Ovary (tissue), 9 donors: ENCODE results near the gene CSNK2A1. TPM values are rescaled to one million over a fixed set of nuclear protein-coding genes. Genes with fewer than 3 reads are reported as not detected.

Experiments used
- DNase-seq, 5 donors: peaks; one replicate each; pipeline ENCODE4 v3.0.0-alpha.2; 2019 to 2020
- H3K27ac ChIP-seq, 2 donors: fragments of 200-600 bp; one replicate each; pipeline versions ENCODE4 v1.5.1 to v1.8.0; 2019 to 2022
- H3K27me3 ChIP-seq: fragments of 200-600 bp; one replicate; pipeline ENCODE4 v1.8.0; 2022
- H3K36me3 ChIP-seq: fragments of 200-600 bp; sonication (generic); one replicate; pipeline ENCODE4 v1.5.1; 2019
- H3K4me1 ChIP-seq: one replicate; pipeline ENCODE4 v1.8.1; 2013; ENCODE audit warnings: mild to moderate bottlenecking, moderate library complexity; ENCODE audit not compliant: insufficient read depth
- H3K4me3 ChIP-seq: fragments of 200-600 bp; sonication (generic); one replicate; pipeline ENCODE4 v1.5.1; 2017
- H3K9me3 ChIP-seq, 2 donors: fragments of 200-600 bp in 1 of 2; sonication (generic) in 1 of 2; one replicate each; pipeline versions ENCODE4 v1.5.1 to v1.8.1; 2013 to 2019; ENCODE audit warnings: mild to moderate bottlenecking in 1 of 2, moderate library complexity in 1 of 2
- EP300 ChIP-seq: sonication (generic); formaldehyde crosslinking; IDR thresholded peaks from one replicate; pipeline ENCODE4 v1.6.1; 2017; ENCODE audit warnings: antibody characterized with exemption
- POLR2A ChIP-seq: fragments of 450-650 bp; IDR thresholded peaks from one replicate; pipeline ENCODE4 v1.6.1; 2017; ENCODE audit warnings: antibody characterized with exemption, mild to moderate bottlenecking, moderate library complexity
- WGBS, 3 donors: extraction: QIAGEN DNeasy Blood & Tissue Kit in 1 of 3; methylation state at CpG; one replicate each; pipeline versions ENCODE4 v1.1.5 to v1.1.7; 2013 to 2017; 5-methylcytosine and 5-hydroxymethylcytosine counted together
- intact Hi-C, 4 donors: fragments of 100-400 bp; cut with DNase I; formaldehyde crosslinking; loops; one replicate each; pipeline versions ENCODE4 v1.11.0 to v1.15.1; 2022 to 2023
- polyA plus RNA-seq, 2 donors: library from polyadenylated mRNA; stranded (reverse); fragments of 200-250 nt in 1 of 2; fragments of 350-450 nt in 1 of 2; fragmentation: Illumina TruSeq in 1 of 2; extraction: RNeasy Lipid Tissue Mini Kit (QIAGEN cat#74804) in 1 of 2; gene quantifications; one replicate each; pipeline ENCODE4 v1.2.3, GENCODE V29; 2013 to 2014
- small RNA-seq: library from RNA; depleted of rRNA; stranded (forward); fragments of <200 nt; gene quantifications from one replicate; pipeline ENCODE3, GENCODE V24; 2016
- total RNA-seq, 7 donors: library from RNA; depleted of rRNA in 2 of 7; stranded (reverse); fragments of >200 nt in 2 of 7; fragmentation: NEBNext Ultra II Directional in 3 of 7; extraction: Animal tissue kit (Norgen Biotek cat#: 25700) in 3 of 7; gene quantifications; one replicate each; pipeline versions ENCODE4 v1.1.0 to v1.2.4, GENCODE V29; 2016 to 2023
- TF ChIP-seq, protein P1 (sequence below), 3 donors: fragments of 450-650 bp in 2 of 3; fragments of 200-600 bp in 1 of 3; IDR thresholded peaks; one replicate each; pipeline versions ENCODE4 v1.5.1 to v1.8.0; 2016 to 2022; ENCODE audit warnings: antibody characterized with exemption in 3 of 3, mild to moderate bottlenecking in 1 of 3
- donor health status: DM: no; HTN: no; CAD: no; lungs with moderate emphysema.
- donor health status: DM: no; HTN: no; CAD: no.
- donor health status: Bipolar disorder and iron deficiency.
- donor health status: DM: yes; HTN: yes; CAD: no.
- donor health status: DM: no; HTN: no; CAD: no.
- donor health status: DM: yes; HTN: yes; CAD: no.

CSNK2A1 gene
- total and polyA plus RNA-seq, 9 donors, result 35.8 to 145 (median 95.7) TPM

DNA sequence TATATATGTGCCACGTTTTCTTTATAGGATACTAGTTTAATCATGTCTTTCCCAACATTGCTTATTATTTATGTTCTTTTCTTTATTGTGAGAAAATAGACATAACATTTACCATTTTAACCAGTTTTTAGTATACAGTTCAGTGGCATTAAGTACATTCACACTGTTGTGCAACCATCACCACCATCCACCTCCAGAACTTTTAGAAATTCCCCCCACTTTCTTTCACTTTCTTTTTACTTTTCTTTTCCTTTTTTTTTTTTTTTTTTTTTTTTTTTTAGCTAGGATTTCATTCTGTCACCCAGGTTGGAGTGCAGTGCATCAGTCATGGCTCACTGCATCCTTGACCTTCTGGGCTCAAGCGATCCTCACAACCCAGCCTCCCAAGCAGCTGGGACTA is 117.0 kb downstream of the CSNK2A1 start:
- H3K4me1 ChIP-seq, result no peaks in the 10 kb centered on the region
- no peak overlapping the region for H3K27ac ChIP-seq
- no peak for DNase-seq
- no peak overlapping the region for H3K4me3 ChIP-seq
- TF ChIP-seq POLR2A (no peak), EP300 (no peak)
- TF ChIP-seq, protein P1, sequence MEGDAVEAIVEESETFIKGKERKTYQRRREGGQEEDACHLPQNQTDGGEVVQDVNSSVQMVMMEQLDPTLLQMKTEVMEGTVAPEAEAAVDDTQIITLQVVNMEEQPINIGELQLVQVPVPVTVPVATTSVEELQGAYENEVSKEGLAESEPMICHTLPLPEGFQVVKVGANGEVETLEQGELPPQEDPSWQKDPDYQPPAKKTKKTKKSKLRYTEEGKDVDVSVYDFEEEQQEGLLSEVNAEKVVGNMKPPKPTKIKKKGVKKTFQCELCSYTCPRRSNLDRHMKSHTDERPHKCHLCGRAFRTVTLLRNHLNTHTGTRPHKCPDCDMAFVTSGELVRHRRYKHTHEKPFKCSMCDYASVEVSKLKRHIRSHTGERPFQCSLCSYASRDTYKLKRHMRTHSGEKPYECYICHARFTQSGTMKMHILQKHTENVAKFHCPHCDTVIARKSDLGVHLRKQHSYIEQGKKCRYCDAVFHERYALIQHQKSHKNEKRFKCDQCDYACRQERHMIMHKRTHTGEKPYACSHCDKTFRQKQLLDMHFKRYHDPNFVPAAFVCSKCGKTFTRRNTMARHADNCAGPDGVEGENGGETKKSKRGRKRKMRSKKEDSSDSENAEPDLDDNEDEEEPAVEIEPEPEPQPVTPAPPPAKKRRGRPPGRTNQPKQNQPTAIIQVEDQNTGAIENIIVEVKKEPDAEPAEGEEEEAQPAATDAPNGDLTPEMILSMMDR (IDR thresholded peaks at IDR 0.05), result no peak
- H3K36me3 ChIP-seq, result no peaks in the 10 kb centered on the region
- WGBS, 3 donors, result 87 to 93% (median 90%) methylated on average over 2 of the region's 2 CpGs
- intact Hi-C loops, result no loop called here
- H3K27me3 ChIP-seq, result no peaks in the 10 kb centered on the region
- H3K9me3 ChIP-seq, result no peaks in the 10 kb centered on the region

Small RNA genes lying within 50 kb of the gene (small RNA-seq; reads per million reads assigned to genes)
- gene RF00019, result not detected

Other genes with a start within 250 kb of the CSNK2A1 start
- gene ZCCHC3, start 246.2 kb downstream of the CSNK2A1 start, total RNA-seq, result 10 to 100 TPM; 13.6 to 28.1 (median 23.1) TPM
- 10 to 100 TPM; 16.8 to 23.2 TPM for gene ZCCHC3, start 246.2 kb downstream of the CSNK2A1 start, polyA plus RNA-seq
- 10 to 100 TPM in 5 of 7 donors, 1 to 10 TPM in 2; 4.8 to 34.1 (median 25.7) TPM for gene SOX12, start 218.2 kb downstream of the CSNK2A1 start, total RNA-seq
- 1 to 10 TPM; 4.1 to 8.7 TPM for gene SOX12, start 218.2 kb downstream of the CSNK2A1 start, polyA plus RNA-seq
- gene NRSN2, start 196.7 kb downstream of the CSNK2A1 start, total RNA-seq, result 10 to 100 TPM; 20.5 to 77.9 (median 43.8) TPM
- gene NRSN2, start 196.7 kb downstream of the CSNK2A1 start, polyA plus RNA-seq, result 10 to 100 TPM; 32.4 to 36.7 TPM
- gene TRIB3, start 163.0 kb downstream of the CSNK2A1 start, total RNA-seq, result 10 to 100 TPM in 1 of 7 donors, 1 to 10 TPM in 6; 1.5 to 55.1 (median 4.9) TPM
- gene TRIB3, start 163.0 kb downstream of the CSNK2A1 start, polyA plus RNA-seq, result 1 to 10 TPM; 2.3 to 2.7 TPM
- 10 to 100 TPM; 56.5 to 86.9 (median 76.6) TPM for gene RBCK1, start 135.5 kb downstream of the CSNK2A1 start, total RNA-seq
- gene RBCK1, start 135.5 kb downstream of the CSNK2A1 start, polyA plus RNA-seq, result 10 to 100 TPM; 53.5 to 85.2 TPM
- gene TBC1D20, start 81.3 kb downstream of the CSNK2A1 start, total RNA-seq, result 10 to 100 TPM; 24.9 to 40.1 (median 34.8) TPM
- 10 to 100 TPM; 19.1 to 37.7 TPM for gene TBC1D20, start 81.3 kb downstream of the CSNK2A1 start, polyA plus RNA-seq
- under 1 TPM in 5 of 7 donors, not detected in 2; 0.23 to 0.75 (median 0.33) TPM for gene TCF15, start 66.5 kb upstream of the CSNK2A1 start, total RNA-seq
- gene TCF15, start 66.5 kb upstream of the CSNK2A1 start, polyA plus RNA-seq, result under 1 TPM; 0.15 to 0.18 TPM
- gene SRXN1, start 109.4 kb upstream of the CSNK2A1 start, total RNA-seq, result 10 to 100 TPM; 17.9 to 32.9 (median 25.1) TPM
- 10 to 100 TPM; 12.0 to 34.2 TPM for gene SRXN1, start 109.4 kb upstream of the CSNK2A1 start, polyA plus RNA-seq
- gene SCRT2, start 132.0 kb upstream of the CSNK2A1 start, total RNA-seq, result not detected
- gene SCRT2, start 132.0 kb upstream of the CSNK2A1 start, polyA plus RNA-seq, result not detected
- 10 to 100 TPM in 1 of 7 donors, 1 to 10 TPM in 5, under 1 TPM in 1; 0.78 to 10.0 (median 2.3) TPM for gene SLC52A3, start 224.7 kb upstream of the CSNK2A1 start, total RNA-seq
- 1 to 10 TPM; 2.9 to 4.7 TPM for gene SLC52A3, start 224.7 kb upstream of the CSNK2A1 start, polyA plus RNA-seq